ENCODE measurements around the gene C8G. TPM values are rescaled to one million over a fixed set of nuclear protein-coding genes. Genes with fewer than 3 reads are reported as not detected.

Gene C8G
- total and polyA plus RNA-seq, 2 of the 8 experiments (the other 6 are each of a cell fraction or from before 2014, with no cell fraction given): 0.62 to 0.80 TPM

GRCh38 chr9:136934277-136934676 is 10.8 kb upstream of the C8G start:
- H3K23me2 ChIP-seq (ENCODE audit: low read depth, low read length): no peaks in the 10 kb centered on the region
- no peak overlapping the region for H3K27ac ChIP-seq (ENCODE audit: low read depth, low read length)
- ChIA-PET POLR2A (ENCODE audit: partially characterized antibody) (interaction anchor here (0.6 kb wide), 2 partner anchors 215 to 453 kb away, joined by 3 read pairs; no protein-coding TSS in a partner anchor), CTCF (ENCODE audit: partially characterized antibody) (interaction anchor here (1.0 to 2.2 kb wide), 2 partner anchors 91 to 94 kb away, joined by 3 to 4 read pairs; no protein-coding TSS in a partner anchor)
- no peak for DNase-seq (ENCODE audit: low read depth in 1 of 2, low spot score in 2 of 2)
- no peaks in the 10 kb centered on the region; the same call in none of the 2 replicates for H3K79me1 ChIP-seq (ENCODE audit: low read depth, low read length)
- peaks cover 0 to 4% (median 0%) of the 10 kb centered on the region in 4 experiments; a peak in 2 of 8 replicates for H3K36me3 ChIP-seq (ENCODE audit: control insufficient read depth in 2 of 4, insufficient read depth in 4 of 4, low read length in 3 of 4)
- H3K27me3 ChIP-seq (replicated peaks in 1 of 4; ENCODE audit: control insufficient read depth in 3 of 4, extremely low read depth in 1 of 4, insufficient read depth in 3 of 4, low read length in 3 of 4): no peaks in the 10 kb centered on the region
- H3K9ac ChIP-seq (replicated peaks in 1 of 4; ENCODE audit: extremely low read depth in 1 of 4, low read depth in 3 of 4, low read length in 3 of 4): no peak overlapping the region
- no peak overlapping the region for H3K56ac ChIP-seq (replicated peaks; ENCODE audit: insufficient read length, low read depth, low read length)
- no peak overlapping the region for H3K4ac ChIP-seq (replicated peaks; ENCODE audit: insufficient read length, low read depth, low read length)
- H3K4me3 ChIP-seq (ENCODE audit: extremely low read depth in 1 of 4, insufficient read depth in 2 of 4, low read depth in 3 of 4, low read length in 4 of 4): no peak overlapping the region
- FAIRE-seq: no peak
- 90% methylated on average over 3 of the region's 3 CpGs; no CpG with 5 or more reads in 1 of the 2 experiments for WGBS, 2 experiments (ENCODE audit: extremely low coverage in 1 of 2, insufficient coverage in 1 of 2, insufficient read length in 1 of 2, insufficient replicate concordance in 2 of 2, low coverage in 1 of 2, low lambda C conversion rate in 2 of 2, missing lambda C conversion rate in 1 of 2)
- no peak overlapping the region for H4K91ac ChIP-seq (replicated peaks; ENCODE audit: insufficient read length, low read length)
- no peak overlapping the region for H2BK5ac ChIP-seq (ENCODE audit: low read depth, low read length)
- no peak overlapping the region for H2BK120ac ChIP-seq (replicated peaks; ENCODE audit: low read depth, low read length)
- TF ChIP-seq RNF2 (IDR thresholded peaks at IDR 0.05; ENCODE audit: borderline replicate concordance, low read depth, low read length, missing control alignments, poor library complexity, severe bottlenecking): no peak
- no peak for TF ChIP-seq BCL11A (IDR thresholded peaks at IDR 0.05; ENCODE audit: low read depth in 2 of 2, low read length in 2 of 2)
- no peak for TF ChIP-seq HDAC2 (IDR thresholded peaks at IDR 0.05; ENCODE audit: borderline replicate concordance in 1 of 2, low read depth in 2 of 2, low read length in 2 of 2)
- no peak for TF ChIP-seq KDM4A (IDR thresholded peaks at IDR 0.05; ENCODE audit: low read depth, low read length, severe bottlenecking)
- no peak for TF ChIP-seq SP2 (IDR thresholded peaks at IDR 0.05; ENCODE audit: low read length)
- TF ChIP-seq ZNF274 (IDR thresholded peaks at IDR 0.05; ENCODE audit: borderline replicate concordance, extremely low read depth, low read length): no peak
- no peak for TF ChIP-seq SAP30 (IDR thresholded peaks at IDR 0.05; ENCODE audit: insufficient read depth, insufficient replicate concordance, low read length)
- no peak for TF ChIP-seq TAF1 (IDR thresholded peaks at IDR 0.05; ENCODE audit: low read depth, low read length)
- no peak for TF ChIP-seq PHF8 (conservative IDR thresholded peaks at IDR 0.05; ENCODE audit: low read depth, low read length)
- TF ChIP-seq JUND (IDR thresholded peaks at IDR 0.05; ENCODE audit: low read length): no peak
- no peak overlapping the region for H2AFZ ChIP-seq (ENCODE audit: low read length)
- no peak overlapping the region for H3K23ac ChIP-seq (ENCODE audit: insufficient read length)
- no peak overlapping the region for H2AK5ac ChIP-seq (ENCODE audit: low read depth, low read length)
- no peak overlapping the region for H2BK20ac ChIP-seq (ENCODE audit: low read length)
- peaks cover 2 to 14% of the 10 kb centered on the region in 2 experiments for H4K20me1 ChIP-seq (replicated peaks in 1 of 2; ENCODE audit: control insufficient read depth in 1 of 2, insufficient read depth in 2 of 2, low read length in 2 of 2)
- no peak overlapping the region for H3K4me2 ChIP-seq (ENCODE audit: insufficient read depth in 1 of 2, low read depth in 2 of 2, low read length in 2 of 2)
- no peak overlapping the region for H2BK12ac ChIP-seq (ENCODE audit: low read depth, low read length)
- no peak overlapping the region for H2BK15ac ChIP-seq (ENCODE audit: low read length)
- H3K18ac ChIP-seq (ENCODE audit: extremely low read depth, low read length): no peak overlapping the region
- H3K9me3 ChIP-seq (ENCODE audit: insufficient read depth in 2 of 2, low read depth in 1 of 2, low read length in 1 of 2): no peaks in the 10 kb centered on the region; a peak in 1 of 4 replicates
- no peak overlapping the region for H3K14ac ChIP-seq (ENCODE audit: insufficient read length)
- peaks cover 0 to 6% (median 0%) of the 10 kb centered on the region in 4 experiments; a peak in 2 of 7 replicates for H3K4me1 ChIP-seq (replicated peaks in 1 of 4; ENCODE audit: control insufficient read depth in 3 of 4, insufficient read depth in 4 of 4, low read length in 3 of 4)
- H4K5ac ChIP-seq (ENCODE audit: insufficient read length, low read depth, low read length): no peak overlapping the region
- H3K79me2 ChIP-seq (ENCODE audit: control insufficient read depth in 1 of 2, insufficient read depth in 2 of 2, low read length in 2 of 2): no peaks in the 10 kb centered on the region; a peak in 1 of 4 replicates
- H4K8ac ChIP-seq (ENCODE audit: extremely low read depth, insufficient read depth, low read length): no peak overlapping the region
